WTC11 (cell line): ENCODE results near the gene CPSF3. TPM values are rescaled to one million over a fixed set of nuclear protein-coding genes. Genes with fewer than 3 reads are reported as not detected.

Experiments
- ATAC-seq: fragments of 200-7000 bp; cut with Tn5 transposase; 2 replicates; pipeline ENCODE4 v1.10.0; 2021; ENCODE audit warnings: mild to moderate bottlenecking, moderate library complexity
- CTCF ChIA-PET: fragments of 300-600 bp; sonication (Branson Sonifier 250); formaldehyde crosslinking; loops from one replicate; lab custom pipeline; 2021; ENCODE audit warnings: antibody characterized with exemption; lab: Charles Lee
- POLR2A ChIA-PET: fragments of 350-600 bp; sonication (Branson Sonifier 250); formaldehyde crosslinking; loops from one replicate; lab custom pipeline; 2021; ENCODE audit warnings: antibody characterized with exemption; lab: Charles Lee
- DNase-seq: peaks from one replicate; pipeline ENCODE4 v3.0.0; 2021; ENCODE audit warnings: low spot score
- H3K27ac Mint-ChIP-seq: 2 replicates; pipeline ENCODE4 v1.8.0; 2021; ENCODE audit warnings: mixed read lengths
- H3K27me3 Mint-ChIP-seq: 2 replicates; pipeline ENCODE4 v1.8.0; 2021; ENCODE audit warnings: low read depth, mild to moderate bottlenecking, moderate library complexity, mixed read lengths
- H3K36me3 Mint-ChIP-seq: 2 replicates; pipeline ENCODE4 v1.8.0; 2021; ENCODE audit warnings: mixed read lengths
- H3K4me1 Mint-ChIP-seq: 2 replicates; pipeline ENCODE4 v1.8.0; 2022; ENCODE audit warnings: mixed read lengths
- H3K4me3 Mint-ChIP-seq: 2 replicates; pipeline ENCODE4 v1.8.0; 2021; ENCODE audit warnings: mild to moderate bottlenecking, moderate library complexity, mixed read lengths
- H3K9me3 Mint-ChIP-seq: 2 replicates; pipeline ENCODE4 v1.8.0; 2021; ENCODE audit warnings: mixed read lengths
- ATF2 ChIP-seq: sonication (generic); formaldehyde crosslinking; IDR thresholded peaks from 2 replicates; pipeline ENCODE4 v1.8.1; 2022; ENCODE audit warnings: low read depth, missing genetic modification reagents, borderline replicate concordance
- E2F1 ChIP-seq: sonication (generic); formaldehyde crosslinking; IDR thresholded peaks from 2 replicates; pipeline ENCODE4 v1.8.0; 2022; ENCODE audit warnings: mild to moderate bottlenecking, missing genetic modification reagents
- ELF4 ChIP-seq: sonication (generic); formaldehyde crosslinking; IDR thresholded peaks from 2 replicates; pipeline ENCODE4 v1.8.1; 2022; ENCODE audit warnings: low read depth, mild to moderate bottlenecking, moderate library complexity, missing genetic modification reagents
- ETV6 ChIP-seq: sonication (generic); formaldehyde crosslinking; IDR thresholded peaks from 2 replicates; pipeline ENCODE4 v1.8.1; 2022; ENCODE audit warnings: mild to moderate bottlenecking, missing genetic modification reagents
- GRHL2 ChIP-seq: fragments of 250-450 bp; sonication (Bioruptor Pico); IDR thresholded peaks from 2 replicates; pipeline ENCODE4 v1.8.0; 2022; ENCODE audit warnings: mild to moderate bottlenecking, moderate library complexity; ENCODE audit not compliant: insufficient replicate concordance, severe bottlenecking
- HMGA2 ChIP-seq: fragments of 250-450 bp; sonication (Bioruptor Pico); IDR thresholded peaks from 2 replicates; pipeline ENCODE4 v1.4.0; 2021; ENCODE audit warnings: mild to moderate bottlenecking, moderate library complexity
- KAT7 ChIP-seq: sonication (generic); formaldehyde crosslinking; IDR thresholded peaks from 2 replicates; pipeline ENCODE4 v1.8.1; 2023; ENCODE audit warnings: missing genetic modification reagents, mild to moderate bottlenecking, borderline replicate concordance
- STAT6 ChIP-seq: sonication (generic); formaldehyde crosslinking; conservative IDR thresholded peaks from 2 replicates; pipeline ENCODE4 v1.8.1; 2023; ENCODE audit warnings: mild to moderate bottlenecking, low read depth, missing genetic modification reagents, moderate library complexity
- ZMAT4 ChIP-seq: fragments of 250-450 bp; sonication (Bioruptor Pico); IDR thresholded peaks from 2 replicates; pipeline ENCODE4 v1.9.0; 2021; ENCODE audit warnings: mild to moderate bottlenecking
- ZNF138 ChIP-seq: sonication (generic); formaldehyde crosslinking; conservative IDR thresholded peaks from 2 replicates; pipeline ENCODE4 v1.8.1; 2022; ENCODE audit warnings: mild to moderate bottlenecking, moderate library complexity, missing genetic modification reagents
- ZNF232 ChIP-seq: sonication (generic); formaldehyde crosslinking; IDR thresholded peaks from 2 replicates; pipeline ENCODE4 v1.8.0; 2022; ENCODE audit warnings: mild to moderate bottlenecking, missing genetic modification reagents
- ZNF263 ChIP-seq: sonication (generic); formaldehyde crosslinking; IDR thresholded peaks from 2 replicates; pipeline ENCODE4 v1.8.1; 2022; ENCODE audit warnings: low read depth, mild to moderate bottlenecking, moderate library complexity, missing genetic modification reagents
- ZNF416 ChIP-seq: fragments of 250-450 bp; sonication (Bioruptor Pico); IDR thresholded peaks from 2 replicates; pipeline ENCODE4 v1.9.0; 2021; ENCODE audit warnings: mild to moderate bottlenecking, inconsistent platforms
- total RNA-seq: library from RNA; stranded (reverse); gene quantifications from 3 replicates; pipeline ENCODE4 v1.2.3, GENCODE V29; 2021
- TF ChIP-seq, protein P1 (sequence below): fragments of 250-450 bp; sonication (Bioruptor Pico); IDR thresholded peaks from 2 replicates; pipeline ENCODE4 v1.9.0; 2021; ENCODE audit warnings: mild to moderate bottlenecking, borderline replicate concordance
- TF ChIP-seq, protein P2 (sequence below): sonication (generic); formaldehyde crosslinking; IDR thresholded peaks from 2 replicates; pipeline ENCODE4 v1.8.0; 2023; ENCODE audit warnings: missing genetic modification reagents

CPSF3 gene
- total RNA-seq, 1 experiment from 2014 or later, result 88.4 TPM

GRCh38 chr2:9407363-9407811, 16.1 kb upstream of the CPSF3 start (continued):
- no peak for TF ChIP-seq STAT6
- TF ChIP-seq HMGA2 (CRISPR knock-in tag), result no peak
- TF ChIP-seq E2F1 (CRISPR knock-in tag), result no peak
- TF ChIP-seq ELF4 (CRISPR knock-in tag), result no peak
- TF ChIP-seq ZNF263, result no peak
- TF ChIP-seq, protein P1, sequence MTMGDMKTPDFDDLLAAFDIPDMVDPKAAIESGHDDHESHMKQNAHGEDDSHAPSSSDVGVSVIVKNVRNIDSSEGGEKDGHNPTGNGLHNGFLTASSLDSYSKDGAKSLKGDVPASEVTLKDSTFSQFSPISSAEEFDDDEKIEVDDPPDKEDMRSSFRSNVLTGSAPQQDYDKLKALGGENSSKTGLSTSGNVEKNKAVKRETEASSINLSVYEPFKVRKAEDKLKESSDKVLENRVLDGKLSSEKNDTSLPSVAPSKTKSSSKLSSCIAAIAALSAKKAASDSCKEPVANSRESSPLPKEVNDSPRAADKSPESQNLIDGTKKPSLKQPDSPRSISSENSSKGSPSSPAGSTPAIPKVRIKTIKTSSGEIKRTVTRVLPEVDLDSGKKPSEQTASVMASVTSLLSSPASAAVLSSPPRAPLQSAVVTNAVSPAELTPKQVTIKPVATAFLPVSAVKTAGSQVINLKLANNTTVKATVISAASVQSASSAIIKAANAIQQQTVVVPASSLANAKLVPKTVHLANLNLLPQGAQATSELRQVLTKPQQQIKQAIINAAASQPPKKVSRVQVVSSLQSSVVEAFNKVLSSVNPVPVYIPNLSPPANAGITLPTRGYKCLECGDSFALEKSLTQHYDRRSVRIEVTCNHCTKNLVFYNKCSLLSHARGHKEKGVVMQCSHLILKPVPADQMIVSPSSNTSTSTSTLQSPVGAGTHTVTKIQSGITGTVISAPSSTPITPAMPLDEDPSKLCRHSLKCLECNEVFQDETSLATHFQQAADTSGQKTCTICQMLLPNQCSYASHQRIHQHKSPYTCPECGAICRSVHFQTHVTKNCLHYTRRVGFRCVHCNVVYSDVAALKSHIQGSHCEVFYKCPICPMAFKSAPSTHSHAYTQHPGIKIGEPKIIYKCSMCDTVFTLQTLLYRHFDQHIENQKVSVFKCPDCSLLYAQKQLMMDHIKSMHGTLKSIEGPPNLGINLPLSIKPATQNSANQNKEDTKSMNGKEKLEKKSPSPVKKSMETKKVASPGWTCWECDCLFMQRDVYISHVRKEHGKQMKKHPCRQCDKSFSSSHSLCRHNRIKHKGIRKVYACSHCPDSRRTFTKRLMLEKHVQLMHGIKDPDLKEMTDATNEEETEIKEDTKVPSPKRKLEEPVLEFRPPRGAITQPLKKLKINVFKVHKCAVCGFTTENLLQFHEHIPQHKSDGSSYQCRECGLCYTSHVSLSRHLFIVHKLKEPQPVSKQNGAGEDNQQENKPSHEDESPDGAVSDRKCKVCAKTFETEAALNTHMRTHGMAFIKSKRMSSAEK (CRISPR knock-in tag), result no peak
- no peak for TF ChIP-seq ETV6
- no peak for TF ChIP-seq ZNF138 (CRISPR knock-in tag)

DNA sequence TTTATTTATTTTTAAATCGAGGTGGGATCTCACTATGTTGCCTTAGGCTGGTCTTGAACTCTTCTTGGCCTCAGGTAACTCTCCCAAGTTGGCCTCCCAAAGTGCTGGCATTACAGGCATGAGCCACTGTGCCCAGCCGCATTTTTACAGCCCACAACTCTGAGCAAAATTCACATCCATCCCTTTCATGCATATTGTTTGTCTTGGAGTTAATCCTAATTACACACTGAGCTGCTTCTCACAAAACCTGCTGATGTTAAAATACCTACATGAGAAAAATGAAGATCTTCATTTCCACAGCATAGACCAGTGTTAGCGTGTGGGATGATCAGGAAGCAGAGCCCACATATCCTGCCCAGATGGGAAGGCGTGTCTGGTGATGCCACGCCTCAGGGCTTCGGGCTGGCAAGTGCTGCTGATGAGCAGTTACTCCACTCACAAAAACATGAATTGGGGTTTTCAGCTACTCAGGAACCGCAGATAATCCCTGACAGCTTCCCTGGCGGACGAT, 14.8 kb upstream of the CPSF3 start:
- Mint-ChIP-seq H3K36me3 (peaks cover 6% of the 10 kb centered on the region), H3K4me1 (no peaks in the 10 kb centered on the region), H3K4me3 (no peak overlapping the region), H3K27ac (no peak overlapping the region), H3K9me3 (no peaks in the 10 kb centered on the region), H3K27me3 (no peaks in the 10 kb centered on the region)
- TF ChIP-seq STAT6 (no peak), GRHL2 (CRISPR knock-in tag) (no peak), ELF4 (CRISPR knock-in tag) (no peak), ZMAT4 (CRISPR knock-in tag) (no peak), ATF2 (CRISPR knock-in tag) (no peak), ZNF232 (CRISPR knock-in tag) (no peak), KAT7 (CRISPR knock-in tag) (no peak), ZNF416 (CRISPR knock-in tag) (no peak), ZNF263 (no peak)
- TF ChIP-seq, protein P2, sequence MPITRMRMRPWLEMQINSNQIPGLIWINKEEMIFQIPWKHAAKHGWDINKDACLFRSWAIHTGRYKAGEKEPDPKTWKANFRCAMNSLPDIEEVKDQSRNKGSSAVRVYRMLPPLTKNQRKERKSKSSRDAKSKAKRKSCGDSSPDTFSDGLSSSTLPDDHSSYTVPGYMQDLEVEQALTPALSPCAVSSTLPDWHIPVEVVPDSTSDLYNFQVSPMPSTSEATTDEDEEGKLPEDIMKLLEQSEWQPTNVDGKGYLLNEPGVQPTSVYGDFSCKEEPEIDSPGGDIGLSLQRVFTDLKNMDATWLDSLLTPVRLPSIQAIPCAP (CRISPR knock-in tag), result no peak
- ChIA-PET POLR2A (no interaction called here), CTCF (no interaction called here)
- ATAC-seq, result no peak
- DNase-seq, result no peak
